GM12875 (cell line): Measurements from ENCODE around the gene SNX7.

Source experiments
- H3K4me3 ChIP-seq: one replicate; pipeline ENCODE4 v1.5.1; 2011; ENCODE audit warnings: low read depth, low read length, control low read depth
- TF ChIP-seq, protein P1 (sequence below): IDR thresholded peaks from 2 replicates; pipeline ENCODE4 v1.5.1; 2011; ENCODE audit warnings: low read depth, mild to moderate bottlenecking, control low read depth, inconsistent platforms, low read length, moderate library complexity, borderline replicate concordance; ENCODE audit not compliant: insufficient read depth

Gene SNX7

DNA sequence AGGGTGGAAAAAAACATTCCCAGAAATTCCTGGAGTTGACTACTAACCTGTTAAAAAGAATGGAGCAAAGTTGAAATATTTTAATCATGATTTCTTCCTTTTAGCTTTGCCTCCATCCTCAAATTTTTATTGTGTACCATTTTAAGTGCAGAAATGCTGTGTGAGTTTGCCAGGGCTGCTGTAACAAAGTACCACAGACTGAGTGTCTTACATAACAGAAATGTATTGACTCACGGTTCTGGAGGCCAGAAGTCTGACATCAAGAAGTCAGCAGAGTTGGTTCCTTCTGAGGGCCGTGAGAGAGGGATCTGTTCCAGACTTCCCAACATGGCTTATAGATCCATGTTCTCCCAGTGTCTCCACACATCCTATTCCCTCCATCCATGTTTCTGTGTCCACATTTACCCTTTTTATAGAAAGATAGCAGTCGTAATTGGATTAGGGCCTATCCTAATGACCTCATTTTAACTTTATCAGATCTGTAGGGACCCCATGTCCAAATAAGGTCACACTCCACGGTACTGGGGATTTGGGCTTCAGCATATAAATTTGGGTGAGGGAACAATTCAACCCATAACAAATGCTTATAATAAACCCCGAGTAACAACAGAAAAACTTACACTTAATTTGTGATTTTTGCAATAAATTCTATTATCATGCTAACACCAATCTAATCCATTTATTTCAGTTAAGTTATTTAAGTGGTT, 12.7 kb downstream of the SNX7 start:
- H3K4me3 ChIP-seq: no peak overlapping the region
- TF ChIP-seq, protein P1, sequence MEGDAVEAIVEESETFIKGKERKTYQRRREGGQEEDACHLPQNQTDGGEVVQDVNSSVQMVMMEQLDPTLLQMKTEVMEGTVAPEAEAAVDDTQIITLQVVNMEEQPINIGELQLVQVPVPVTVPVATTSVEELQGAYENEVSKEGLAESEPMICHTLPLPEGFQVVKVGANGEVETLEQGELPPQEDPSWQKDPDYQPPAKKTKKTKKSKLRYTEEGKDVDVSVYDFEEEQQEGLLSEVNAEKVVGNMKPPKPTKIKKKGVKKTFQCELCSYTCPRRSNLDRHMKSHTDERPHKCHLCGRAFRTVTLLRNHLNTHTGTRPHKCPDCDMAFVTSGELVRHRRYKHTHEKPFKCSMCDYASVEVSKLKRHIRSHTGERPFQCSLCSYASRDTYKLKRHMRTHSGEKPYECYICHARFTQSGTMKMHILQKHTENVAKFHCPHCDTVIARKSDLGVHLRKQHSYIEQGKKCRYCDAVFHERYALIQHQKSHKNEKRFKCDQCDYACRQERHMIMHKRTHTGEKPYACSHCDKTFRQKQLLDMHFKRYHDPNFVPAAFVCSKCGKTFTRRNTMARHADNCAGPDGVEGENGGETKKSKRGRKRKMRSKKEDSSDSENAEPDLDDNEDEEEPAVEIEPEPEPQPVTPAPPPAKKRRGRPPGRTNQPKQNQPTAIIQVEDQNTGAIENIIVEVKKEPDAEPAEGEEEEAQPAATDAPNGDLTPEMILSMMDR: no peak

DNA sequence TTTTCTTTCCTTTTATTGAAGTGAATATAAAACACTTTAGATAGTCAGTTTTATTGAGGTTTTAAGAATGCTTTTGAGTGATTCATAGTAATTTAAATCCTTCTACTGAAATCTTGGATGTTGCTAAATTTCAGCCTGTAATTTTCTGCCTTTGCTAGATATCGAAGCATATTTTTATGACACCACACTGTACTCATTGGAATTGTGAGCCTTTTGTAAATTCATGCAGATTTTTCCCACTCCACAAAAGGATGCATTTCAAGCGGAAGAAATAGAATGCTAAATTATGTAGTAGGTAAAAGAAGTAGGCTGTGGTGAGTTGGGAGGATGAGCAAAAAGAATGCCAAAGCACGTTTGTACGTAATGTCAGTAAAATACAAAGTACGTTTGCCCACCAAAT, 13.8 kb downstream of the SNX7 start:
- no peak overlapping the region for H3K4me3 ChIP-seq
- TF ChIP-seq, protein P1: no peak

DNA sequence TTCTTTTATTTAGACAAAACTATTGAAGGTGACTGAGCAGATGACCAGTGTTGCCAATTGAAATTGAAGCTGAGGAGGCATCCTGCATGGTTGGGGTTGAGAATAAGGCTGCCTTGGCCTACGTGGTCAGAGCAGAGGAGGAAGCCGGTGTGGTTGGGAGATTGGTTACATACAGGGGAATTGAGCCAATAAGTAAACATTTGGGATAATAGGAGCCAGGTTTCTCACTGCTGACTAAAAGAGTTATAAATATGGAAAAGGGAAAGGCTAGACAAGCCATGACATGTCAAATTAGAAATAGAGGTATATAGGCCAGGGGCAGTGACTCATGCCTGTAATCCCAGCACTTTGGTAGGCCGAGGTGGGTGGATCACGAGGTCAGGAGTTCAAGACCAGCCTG, 15.8 kb downstream of the SNX7 start:
- H3K4me3 ChIP-seq: no peak overlapping the region
- TF ChIP-seq, protein P1: no peak

DNA sequence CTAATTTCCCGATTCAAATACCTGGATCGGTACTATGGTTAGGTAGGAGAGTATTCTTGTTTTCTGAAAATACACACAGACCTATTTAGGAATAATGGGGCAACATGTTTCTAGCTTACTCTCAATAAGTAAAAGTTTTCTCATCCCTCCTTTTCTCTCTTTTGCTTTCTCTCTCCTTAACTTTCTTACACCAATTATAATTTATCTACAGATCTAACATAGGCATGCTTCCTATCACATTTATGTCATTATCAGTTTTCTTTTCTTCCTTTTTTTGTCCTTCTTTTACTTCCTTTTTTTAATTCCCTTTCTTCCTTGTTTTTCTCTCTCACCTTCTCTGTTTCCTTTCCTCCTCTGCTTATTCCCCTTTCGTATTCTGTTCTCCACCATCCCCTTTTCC, 20.3 kb downstream of the SNX7 start:
- TF ChIP-seq, protein P1: no peak

DNA sequence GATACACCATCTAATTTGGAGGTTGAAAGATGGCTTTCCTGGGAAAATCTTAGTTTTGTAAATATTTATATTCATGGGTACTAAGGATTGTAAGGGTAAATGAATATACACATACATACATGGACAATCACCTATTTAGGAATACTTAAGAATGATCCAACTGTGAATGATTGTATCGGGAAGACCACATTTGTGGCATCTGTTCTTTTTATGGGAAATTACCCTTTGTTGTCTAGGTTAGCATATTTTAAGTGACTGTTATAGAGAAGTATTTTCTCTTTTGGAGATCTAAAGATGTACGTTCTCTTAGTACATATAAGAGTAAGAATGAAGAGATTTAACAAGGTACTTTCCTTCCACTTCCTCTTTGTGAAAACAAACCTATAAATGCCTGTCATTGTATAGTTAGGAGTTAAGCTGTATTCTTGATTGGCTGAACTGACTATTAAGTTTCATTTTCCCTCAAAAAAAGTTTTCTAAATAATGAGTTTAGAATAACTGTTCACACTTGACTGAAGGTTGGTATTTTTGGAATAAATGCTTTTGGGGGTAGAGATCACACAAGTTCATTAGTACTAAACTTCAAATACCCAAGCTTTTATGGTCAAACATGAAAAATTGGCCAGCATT, 26.7 kb downstream of the SNX7 start:
- TF ChIP-seq, protein P1: no peak
- H3K4me3 ChIP-seq: no peak overlapping the region

More for the DNA sequence above, 20.3 kb downstream of the SNX7 start:
- no peak overlapping the region for H3K4me3 ChIP-seq

DNA sequence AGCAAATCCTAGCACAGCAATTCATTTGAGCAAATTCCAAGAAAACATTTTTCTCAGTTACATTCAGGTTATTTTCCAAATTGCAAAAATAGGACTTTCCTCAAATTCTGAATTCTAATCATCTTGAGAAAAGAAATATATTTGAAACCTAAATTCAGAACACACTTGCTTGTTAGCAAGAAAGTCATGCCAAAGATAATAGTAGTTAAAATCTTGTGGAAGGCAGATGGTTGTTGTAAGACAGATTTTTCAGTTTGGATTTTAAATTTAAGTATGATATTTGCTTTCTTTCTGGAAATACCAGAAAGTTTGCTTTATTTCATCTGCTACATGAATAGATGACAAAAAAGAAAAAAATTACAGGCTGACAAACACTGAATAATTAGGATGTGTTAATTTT, 29.1 kb downstream of the SNX7 start:
- H3K4me3 ChIP-seq: no peak overlapping the region
- TF ChIP-seq, protein P1: no peak

DNA sequence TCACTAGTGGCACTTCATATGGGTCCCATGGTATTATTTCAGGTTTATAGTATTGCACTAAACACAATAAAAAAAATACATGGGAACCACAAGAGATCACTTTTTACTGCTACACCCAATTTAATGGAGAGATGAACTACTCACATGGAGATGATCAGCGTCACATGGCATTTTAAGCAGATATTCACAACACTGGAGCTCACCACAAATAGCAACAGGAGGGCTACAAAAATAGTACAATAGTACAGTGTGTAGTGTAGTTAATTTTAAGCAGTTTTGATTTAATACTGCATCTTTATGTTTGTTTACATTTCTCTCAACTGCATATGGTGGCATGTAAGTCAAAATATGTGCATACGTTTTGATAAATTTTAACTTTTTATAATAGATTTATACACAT, 31.0 kb downstream of the SNX7 start:
- TF ChIP-seq, protein P1: no peak
- no peak overlapping the region for H3K4me3 ChIP-seq
